Omental fat pad (tissue), 4 donors: Measurements from ENCODE around the gene MGAT4B. TPM values are rescaled to one million over a fixed set of nuclear protein-coding genes. Genes with fewer than 3 reads are reported as not detected.

ENCODE experiments used
- ATAC-seq: fragments of 150-250 bp; one replicate; pipeline ENCODE4 v1.9.1; 2016; ENCODE audit warnings: mild to moderate bottlenecking, moderate library complexity; ENCODE audit not compliant: low FRiP score
- DNase-seq: peaks from one replicate; pipeline ENCODE4 v3.0.0-alpha.2; 2019; ENCODE audit warnings: low spot score
- total RNA-seq, 4 donors: library from RNA; depleted of rRNA; stranded (reverse); fragments of >200 nt; gene quantifications; one replicate each; pipeline ENCODE4 v1.1.0, GENCODE V29; 2016
- TF ChIP-seq, protein P1 (sequence below), 3 donors: fragments of 450-650 bp; IDR thresholded peaks; one replicate each; pipeline ENCODE4 v1.5.1; 2016 to 2017; ENCODE audit warnings: antibody characterized with exemption in 3 of 3, mild to moderate bottlenecking in 3 of 3, moderate library complexity in 2 of 3

MGAT4B gene
- total RNA-seq, 4 donors from 2014 or later = 67.6 to 90.1 (median 73.9) TPM

DNA sequence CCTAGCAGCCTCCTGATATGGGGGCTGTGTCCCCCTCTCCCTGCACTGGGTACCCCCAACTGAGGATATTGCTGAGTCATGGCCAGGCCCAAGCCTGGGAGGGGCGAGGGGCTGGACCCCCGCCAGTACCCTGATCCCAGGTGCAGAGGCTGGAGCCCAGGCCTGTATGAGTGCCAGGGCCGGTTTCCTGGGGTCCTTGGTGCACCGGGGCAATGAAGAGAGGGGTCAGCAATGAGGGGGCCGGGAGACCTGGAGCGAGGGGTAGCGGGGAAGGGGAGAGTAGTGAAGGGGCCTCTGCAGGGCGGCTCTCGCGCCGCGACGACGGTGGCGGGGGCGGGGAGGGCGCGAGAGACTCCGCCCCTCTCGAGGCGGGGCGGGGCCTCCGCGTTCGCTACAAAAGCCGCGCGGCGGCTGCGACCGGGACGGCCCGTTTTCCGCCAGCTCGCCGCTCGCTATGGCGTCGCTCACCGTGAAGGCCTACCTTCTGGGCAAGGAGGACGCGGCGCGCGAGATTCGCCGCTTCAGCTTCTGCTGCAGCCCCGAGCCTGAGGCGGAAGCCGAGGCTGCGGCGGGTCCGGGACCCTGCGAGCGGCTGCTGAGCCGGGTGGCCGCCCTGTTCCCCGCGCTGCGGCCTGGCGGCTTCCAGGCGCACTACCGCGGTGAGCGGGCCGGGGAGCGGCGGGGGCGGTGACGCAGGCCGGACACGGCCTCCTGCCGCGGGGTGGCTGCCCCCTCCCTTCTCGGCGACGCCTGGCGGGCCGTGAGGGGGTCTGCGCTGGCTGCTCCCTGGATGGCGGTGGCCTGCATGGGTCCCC lies 14.0 kb upstream of the MGAT4B start, which contains the start of gene SQSTM1:
SQSTM1 (plus strand) TSS at position 423 of the 815 bp plus-strand sequence; CDS start at position 455, 32 bp downstream.
- ATAC-seq (peak; percentile 26), DNase-seq (no peak)
- TF ChIP-seq, protein P1, sequence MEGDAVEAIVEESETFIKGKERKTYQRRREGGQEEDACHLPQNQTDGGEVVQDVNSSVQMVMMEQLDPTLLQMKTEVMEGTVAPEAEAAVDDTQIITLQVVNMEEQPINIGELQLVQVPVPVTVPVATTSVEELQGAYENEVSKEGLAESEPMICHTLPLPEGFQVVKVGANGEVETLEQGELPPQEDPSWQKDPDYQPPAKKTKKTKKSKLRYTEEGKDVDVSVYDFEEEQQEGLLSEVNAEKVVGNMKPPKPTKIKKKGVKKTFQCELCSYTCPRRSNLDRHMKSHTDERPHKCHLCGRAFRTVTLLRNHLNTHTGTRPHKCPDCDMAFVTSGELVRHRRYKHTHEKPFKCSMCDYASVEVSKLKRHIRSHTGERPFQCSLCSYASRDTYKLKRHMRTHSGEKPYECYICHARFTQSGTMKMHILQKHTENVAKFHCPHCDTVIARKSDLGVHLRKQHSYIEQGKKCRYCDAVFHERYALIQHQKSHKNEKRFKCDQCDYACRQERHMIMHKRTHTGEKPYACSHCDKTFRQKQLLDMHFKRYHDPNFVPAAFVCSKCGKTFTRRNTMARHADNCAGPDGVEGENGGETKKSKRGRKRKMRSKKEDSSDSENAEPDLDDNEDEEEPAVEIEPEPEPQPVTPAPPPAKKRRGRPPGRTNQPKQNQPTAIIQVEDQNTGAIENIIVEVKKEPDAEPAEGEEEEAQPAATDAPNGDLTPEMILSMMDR (IDR thresholded peaks at IDR 0.05) = no peak

DNA sequence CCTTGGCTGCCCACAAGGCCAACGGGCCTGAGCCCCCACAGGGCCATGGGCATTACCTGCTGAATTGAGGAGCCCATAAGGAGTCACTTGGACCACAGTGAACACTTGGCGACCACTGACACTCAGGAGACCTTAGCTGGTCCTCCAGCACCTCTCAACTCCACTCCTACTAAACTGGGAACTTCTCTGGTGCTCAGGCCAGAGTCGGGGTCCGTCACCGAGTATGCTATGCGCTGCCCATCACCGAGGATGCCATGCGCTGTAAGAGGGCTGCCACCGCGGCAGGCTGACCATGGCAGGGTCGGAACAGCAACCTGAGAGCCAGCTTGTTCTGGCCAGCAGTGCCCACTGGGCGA lies 13.4 kb upstream of the MGAT4B start:
- DNase-seq = no peak
- no peak for ATAC-seq
- TF ChIP-seq, protein P1 (IDR thresholded peaks at IDR 0.05) = no peak

DNA sequence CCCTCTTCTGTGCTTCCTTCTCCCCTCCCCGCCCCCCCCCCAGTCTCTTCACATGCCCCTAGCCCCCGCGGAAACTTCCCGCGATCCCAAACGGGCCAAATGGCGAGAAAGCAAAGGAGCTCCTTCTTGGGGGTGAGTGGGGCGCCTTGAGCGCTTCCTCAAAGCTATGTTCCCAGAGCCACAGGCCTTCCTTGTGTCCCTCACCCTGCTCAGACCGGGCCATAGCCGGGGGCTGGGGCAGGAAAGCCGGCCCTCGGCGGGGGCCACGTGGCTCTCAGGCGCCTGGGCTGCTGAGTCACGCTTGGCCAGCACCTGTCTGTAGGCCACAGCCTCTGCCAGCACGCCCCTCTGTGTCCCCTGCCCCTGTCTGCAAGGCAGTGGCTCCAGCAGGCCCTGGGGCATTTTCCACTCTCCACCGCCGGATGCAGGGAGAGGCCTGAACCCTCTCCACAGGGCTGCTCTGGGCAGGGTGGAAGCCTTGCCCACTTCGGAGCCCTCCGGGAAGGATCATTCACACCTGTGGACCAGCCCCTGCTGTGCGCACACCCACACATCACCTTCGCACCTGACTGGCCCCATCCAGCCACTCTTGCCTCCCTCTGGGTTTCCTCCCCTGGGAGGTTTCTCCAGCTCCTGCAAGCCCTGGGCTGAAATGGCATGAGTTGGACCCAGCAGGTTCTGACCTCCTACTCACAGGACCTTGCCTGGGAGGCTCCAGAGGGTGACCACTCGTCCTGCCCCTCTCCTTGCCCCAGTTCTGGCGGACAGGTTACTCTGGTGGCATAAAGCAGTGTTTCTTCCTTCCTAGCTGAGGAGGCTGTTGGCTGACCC lies 12.8 kb upstream of the MGAT4B start:
- DNase-seq (no peak), ATAC-seq (peak; percentile 45)
- TF ChIP-seq, protein P1 (IDR thresholded peaks at IDR 0.05) = no peak

DNA sequence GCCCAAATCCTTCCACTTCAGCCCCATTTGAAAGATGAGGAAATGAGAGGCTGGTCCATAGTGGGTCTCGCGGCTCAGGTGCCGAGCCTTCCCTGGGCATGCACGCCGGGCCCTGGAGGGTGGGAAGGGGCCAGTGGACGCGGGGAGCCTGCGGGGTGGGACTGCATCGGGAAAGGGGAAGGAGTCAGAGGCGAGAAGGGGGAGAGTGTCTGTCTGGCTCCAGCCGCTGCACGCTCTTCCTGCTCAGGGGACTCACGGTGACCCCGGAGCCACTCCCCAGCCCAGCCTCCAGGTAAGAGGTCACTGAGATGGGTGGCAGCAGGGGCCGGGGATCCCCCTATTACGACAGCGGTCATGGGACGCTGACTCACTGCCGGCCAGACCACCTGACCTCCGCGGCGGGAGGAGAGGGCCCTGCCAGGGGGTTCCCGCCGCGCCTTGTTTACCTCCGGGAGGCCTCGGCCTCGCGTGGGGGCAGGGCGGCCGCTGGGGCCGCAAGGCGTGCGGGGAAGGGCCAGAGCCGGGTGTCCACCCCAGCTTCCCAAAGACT lies 12.2 kb upstream of the MGAT4B start:
- DNase-seq (peak; percentile 93), ATAC-seq (peak; percentile 70)
- TF ChIP-seq, protein P1 (IDR thresholded peaks at IDR 0.05) = no peak

DNA sequence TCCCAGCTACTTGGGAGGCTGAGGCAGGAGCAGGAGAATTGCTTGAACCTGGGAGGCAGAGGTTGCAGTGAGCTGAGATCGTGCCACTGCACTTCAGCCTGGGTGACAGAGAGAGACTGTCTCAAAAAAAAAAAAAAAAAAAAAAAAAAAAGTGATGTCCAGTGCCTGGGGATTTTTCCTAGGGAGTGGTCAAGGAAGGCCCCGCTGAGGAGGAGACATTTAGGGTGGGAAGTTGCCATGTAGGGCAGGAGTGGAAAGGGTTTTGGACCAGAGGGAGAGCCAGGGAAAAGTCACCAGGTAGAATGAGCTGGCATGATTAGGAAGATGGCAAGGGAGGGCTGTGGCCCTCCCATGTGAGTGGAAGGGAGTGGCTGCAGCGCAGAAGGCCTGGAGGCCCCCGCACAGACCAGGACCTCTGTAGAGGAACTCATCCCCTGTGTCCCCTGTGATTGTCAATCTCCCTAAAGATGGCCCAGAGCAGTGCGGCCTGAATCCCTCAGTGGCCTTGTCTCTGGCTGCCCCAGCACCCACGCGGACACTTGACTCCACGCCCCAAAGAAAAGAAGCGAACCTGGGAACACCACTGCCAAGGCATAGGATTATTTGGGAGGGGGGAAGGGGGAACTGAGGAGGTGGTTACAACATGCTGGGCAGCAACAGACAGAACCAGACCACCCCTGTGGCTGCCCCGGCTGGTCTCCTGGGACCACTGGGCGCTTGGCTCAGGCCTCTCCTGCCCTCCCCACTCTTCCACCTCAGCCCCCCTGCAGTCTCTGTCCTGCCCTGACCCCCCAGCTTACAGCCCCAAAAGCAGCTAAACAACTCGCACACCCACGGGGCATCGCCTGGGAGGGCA lies 11.5 kb upstream of the MGAT4B start:
- DNase-seq = no peak
- no peak for ATAC-seq

DNA sequence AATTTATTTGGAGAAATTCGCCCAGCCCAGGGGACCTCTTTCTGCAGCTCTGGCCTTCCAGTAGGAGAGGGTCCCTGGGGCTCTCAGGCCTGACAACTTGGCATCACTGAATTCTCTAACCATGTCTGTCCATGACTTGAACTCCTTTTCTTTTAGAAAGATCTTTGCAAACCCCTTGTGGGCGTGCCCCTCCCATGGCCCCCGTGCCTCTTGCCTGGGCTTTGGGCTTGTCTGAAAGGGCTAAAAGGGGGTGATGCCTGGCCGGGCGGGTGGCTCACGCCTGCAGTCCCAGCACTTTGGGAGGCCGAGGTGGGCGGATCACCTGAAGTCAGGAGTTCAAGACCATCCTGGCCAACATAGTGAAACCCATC lies 10.8 kb upstream of the MGAT4B start:
- no peak for DNase-seq
- TF ChIP-seq, protein P1 (IDR thresholded peaks at IDR 0.05) = no peak
- no peak for ATAC-seq

More for the DNA sequence above, 11.5 kb upstream of the MGAT4B start:
- TF ChIP-seq, protein P1 (IDR thresholded peaks at IDR 0.05) = no peak
